ENCODE measurements around the gene TMEM250.

Gene TMEM250

DNA sequence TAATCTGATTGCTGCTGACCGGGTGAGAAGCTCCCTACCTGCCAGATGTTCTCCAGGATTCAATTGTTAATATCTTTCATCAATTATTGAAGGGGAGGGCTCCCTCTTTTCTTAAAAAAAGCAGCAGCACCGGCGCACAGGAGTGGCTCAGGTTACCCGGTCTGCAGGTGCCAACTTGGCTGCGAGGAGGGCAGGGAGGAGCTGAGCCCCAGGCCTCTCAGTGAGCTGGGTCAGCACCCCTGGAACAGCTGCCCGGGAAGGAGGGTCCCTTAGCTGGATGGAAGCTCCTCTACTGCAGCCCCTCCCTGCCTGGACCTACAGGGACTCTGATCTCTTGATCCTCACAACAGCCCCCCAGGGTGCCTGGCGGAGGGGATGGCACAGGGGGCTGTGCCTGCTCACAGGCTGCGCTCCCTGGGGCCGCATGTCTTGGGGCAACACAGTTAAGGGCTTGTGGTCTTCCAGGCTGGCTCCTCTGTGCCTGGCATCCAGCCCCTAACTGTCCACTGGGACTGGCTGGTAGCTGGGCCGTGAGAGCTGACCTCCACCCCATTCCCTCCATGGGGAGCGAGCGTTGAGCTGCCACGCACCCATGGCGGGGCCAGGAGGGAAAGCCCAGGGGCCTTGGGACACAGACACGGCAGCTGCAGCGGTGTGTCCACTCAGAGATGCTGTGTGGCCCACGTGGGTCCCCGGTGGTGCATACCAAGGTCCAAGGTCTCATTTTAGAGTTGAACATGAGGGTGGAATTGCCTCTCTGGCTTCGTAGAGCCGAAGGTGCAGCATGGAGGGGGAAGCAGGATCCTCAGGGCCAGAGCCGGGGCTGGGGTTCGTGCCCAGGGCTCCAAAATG is 28.6 kb upstream of the TMEM250 start:
- DNase-seq, result no peak

DNA sequence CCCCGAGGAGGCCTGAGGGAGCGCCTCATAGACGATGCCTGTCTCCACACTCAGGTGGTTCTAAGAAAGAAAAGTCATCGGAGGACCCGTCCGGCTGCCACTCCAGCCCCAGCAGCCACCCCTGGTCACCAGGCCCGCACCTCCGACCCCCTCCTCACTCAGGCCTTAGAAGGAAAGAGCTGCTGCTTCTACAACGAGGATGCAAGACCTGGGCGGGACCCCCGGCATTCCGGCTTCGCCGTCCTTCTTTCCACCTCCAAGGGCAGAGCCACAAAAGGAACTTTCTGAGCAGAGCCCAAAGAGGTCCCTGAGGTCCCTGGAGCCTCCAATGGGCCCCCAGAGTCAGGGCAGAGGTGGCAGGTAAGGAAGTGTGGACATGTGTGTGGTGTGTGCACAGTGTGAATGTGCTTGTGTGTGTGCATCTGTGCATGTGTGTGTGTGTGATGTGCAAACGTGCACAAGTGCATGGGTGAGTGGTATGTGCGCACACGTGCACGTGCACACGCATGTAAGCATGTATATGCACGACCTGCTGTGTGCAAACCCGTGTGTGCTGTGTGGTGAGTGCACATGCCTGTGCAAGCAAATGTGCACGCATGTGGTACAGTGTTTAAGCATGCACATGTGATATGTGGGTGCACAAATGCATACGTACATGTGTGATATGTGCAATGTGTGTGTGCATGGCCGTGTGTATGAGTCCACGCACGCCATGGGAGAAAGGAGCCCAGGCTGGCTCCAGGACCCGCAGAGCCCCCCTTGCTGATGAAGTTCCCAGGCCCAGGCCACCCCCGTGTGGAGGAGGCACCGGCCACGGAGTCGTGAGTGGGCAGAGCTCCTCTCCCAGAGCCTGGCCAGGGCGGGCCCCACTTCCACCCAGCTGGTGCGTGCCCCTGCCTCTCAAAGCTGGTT is 27.7 kb upstream of the TMEM250 start:
- no peak for DNase-seq

GRCh38 chr9:136145580-136145979 is 26.9 kb upstream of the TMEM250 start:
- DNase-seq, result no peak

DNA sequence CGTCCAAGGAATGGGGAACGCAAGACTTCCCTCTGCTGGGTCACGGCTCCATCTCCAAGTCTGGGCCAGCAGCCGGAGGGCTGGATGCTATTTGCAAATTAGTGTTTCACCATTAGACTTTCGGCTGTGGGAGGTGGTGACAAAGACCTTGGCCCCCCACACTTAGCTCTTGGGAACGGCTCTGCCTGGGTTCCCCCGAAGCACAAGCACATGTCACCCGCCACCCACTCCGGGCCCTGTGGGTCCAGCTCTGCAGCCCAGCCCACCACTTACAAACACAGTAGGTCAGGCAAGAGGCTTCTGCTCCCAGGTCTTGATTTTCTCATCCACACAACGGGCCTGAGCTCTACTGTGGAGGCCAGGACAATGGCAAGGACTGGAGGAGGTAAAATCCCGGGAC is 25.8 kb upstream of the TMEM250 start:
- no peak for DNase-seq

- DNase-seq, result no peak
Observed at GRCh38 chr9:136143215-136144001, 24.7 kb upstream of the TMEM250 start.

DNA sequence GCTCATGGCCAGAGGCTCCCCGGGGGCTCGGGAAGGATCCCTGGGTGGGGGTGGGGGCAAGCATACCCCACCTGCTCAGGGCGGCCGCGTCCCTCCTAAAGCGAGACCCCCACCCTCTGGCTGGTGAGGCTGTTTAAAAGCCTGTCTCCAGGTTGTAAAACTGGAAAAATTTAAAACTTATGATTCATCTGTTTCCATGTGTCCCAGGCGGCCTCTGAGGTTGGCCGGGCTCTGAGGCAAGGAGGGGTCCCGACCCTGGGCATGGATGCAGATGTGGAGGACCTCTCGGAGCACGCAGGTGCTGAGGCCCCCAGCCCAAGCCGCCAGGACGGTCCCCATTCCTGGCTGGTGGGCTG is 24.2 kb upstream of the TMEM250 start:
- no peak for DNase-seq

GRCh38 chr9:136142414-136142796 is 23.7 kb upstream of the TMEM250 start:
- DNase-seq, result no peak

DNA sequence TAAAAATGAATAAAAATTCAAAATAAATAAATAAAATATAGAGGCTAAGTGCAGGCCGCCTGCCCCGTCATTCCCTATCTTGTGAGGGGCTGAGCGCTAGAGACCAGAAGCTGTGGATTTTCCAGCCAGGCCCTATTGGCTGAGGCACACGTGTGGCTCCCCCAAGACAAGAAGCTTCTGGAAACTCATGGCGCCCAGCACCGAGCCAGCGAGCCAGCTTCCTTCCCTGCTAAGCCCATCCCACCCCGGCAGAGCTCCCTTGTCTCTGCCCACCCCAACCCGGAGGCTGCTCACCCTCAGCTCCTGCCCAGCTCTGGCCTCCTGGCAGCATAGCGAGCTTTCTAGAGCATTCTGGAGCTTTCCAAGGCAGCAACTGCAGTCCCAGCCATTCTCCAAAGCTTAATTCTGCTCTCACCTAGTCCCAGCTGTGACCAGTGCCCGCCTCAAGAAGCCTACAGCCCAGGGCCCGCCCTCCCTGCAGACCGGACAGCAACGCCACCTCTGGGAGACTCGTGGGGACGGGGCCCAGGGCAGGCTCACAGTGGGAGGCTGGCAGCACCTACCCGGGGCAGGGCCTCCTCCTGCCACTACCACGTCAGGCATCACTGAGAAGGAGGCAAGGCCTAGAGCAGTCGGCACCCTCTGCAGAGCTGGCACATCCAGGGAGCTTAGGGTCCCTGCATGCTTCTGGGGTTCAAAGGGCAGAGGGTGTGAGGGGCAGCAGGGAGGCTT is 23.2 kb upstream of the TMEM250 start:
- DNase-seq, result no peak

DNA sequence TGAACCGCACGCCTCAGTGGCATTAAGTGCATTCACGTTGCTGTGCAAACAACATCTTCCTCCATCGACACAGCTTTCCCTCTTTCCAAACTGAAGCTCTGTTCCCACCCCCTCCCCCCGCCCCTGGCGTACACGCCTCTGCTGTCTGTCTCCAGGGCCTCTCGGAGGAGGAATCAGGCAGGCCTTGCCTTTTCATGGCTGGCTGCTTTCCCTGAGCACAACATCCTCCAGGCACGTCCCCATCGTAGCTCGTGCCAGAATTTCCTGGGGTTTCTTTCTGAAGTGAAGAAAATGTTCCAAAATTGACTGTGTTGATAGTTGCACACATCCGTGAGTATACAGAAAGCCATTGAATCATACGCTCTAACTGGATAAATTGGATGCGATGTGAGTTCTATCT is 22.3 kb upstream of the TMEM250 start:
- DNase-seq, result no peak

DNA sequence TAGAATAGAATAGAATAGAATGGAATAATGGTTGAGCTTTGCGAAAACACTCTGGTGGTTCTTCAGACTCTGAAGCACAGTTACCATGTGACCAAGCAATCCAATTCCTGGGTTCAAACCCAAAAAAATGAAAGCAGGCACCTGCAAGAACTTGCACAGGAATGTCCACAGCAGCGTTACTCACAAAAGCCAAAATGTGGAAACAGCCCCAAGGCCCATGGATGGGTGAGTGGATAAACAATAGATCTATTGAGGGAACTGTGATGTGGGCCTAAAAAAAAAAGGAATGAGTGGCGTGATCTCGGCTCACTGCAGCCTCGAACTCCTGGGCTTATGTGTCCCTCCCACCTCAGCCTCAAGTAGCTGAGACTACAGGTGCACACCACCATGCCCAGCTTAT is 21.4 kb upstream of the TMEM250 start:
- no peak for DNase-seq

- no peak for DNase-seq
Observed at GRCh38 chr9:136138566-136138965, 19.9 kb upstream of the TMEM250 start.

- DNase-seq, result no peak
Observed at GRCh38 chr9:136137321-136138265, 18.9 kb upstream of the TMEM250 start.

- DNase-seq, result no peak
Observed at GRCh38 chr9:136136127-136136925, 17.7 kb upstream of the TMEM250 start.

- no peak for DNase-seq
Observed at GRCh38 chr9:136135326-136136126, 16.9 kb upstream of the TMEM250 start.

GRCh38 chr9:136133959-136134484 is 15.3 kb upstream of the TMEM250 start:
- no peak for DNase-seq

DNA sequence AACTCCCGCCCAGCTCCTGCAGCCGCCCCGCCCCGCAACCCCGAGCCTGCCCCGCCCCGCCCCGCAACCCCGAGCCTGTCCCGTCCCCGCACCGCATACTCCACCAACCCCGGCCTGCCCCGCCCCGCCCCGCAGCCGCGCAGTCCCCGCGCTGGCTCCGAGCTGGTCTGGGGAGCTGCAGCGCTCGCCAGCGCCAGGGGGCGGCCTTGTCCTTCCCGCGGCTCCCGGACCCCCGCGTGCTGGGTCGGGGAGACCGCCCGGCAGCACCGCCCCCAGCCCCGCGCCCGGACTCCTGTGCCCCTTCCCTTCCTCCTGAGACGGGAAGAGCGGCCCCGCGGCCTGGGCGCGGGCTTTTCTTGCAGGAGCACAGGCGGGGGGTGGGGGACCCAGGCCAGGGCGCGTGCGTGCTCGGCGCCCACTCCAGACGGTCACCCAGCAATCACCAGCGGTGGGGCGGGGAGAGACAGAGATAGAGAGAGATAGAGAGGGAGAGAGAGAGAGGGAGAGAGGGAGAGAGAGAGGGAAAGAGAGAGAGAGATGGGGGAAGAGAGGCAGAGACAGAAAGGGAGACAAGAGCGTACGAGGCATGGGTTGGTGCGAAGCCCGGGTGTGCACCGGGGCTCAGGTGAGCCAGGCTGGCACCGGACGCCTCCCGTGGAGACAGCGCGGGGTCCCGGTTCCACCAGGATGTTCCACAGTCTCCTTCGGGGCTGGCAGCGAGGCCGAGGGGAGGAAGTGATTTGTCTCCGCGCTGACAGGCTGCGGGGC is 14.7 kb upstream of the TMEM250 start:
- peak; percentile 18 for DNase-seq

DNA sequence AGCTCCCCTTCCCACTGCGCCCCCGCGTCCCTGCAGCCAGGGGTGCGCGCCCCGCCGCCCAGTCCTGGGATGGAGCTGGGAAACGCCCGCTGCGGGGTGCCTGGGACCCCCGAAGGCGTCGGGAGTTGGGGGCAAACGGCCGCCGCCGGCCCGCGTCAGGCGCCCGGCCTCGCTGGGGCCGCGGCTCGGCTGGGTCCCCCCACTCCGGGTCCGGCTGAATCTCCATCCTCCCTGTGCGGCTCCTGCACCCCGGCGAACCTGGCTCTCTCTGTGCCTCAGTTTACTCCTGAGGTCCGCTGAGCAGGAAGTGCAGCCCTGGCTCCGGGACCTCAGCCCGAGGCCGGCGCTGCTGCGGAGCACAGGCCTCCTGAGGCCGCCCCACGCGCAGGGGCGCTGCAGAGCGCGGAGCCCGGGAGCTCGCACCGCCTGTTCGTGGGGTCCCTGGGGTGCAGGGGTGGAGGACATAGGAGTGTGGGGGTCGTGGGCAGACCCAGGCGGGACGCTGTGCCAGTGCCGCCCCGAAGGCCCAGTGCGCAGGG is 13.9 kb upstream of the TMEM250 start:
- DNase-seq, result no peak

Measured in fibroblast of skin of back (primary cell).